ENCODE results near the gene DYNLT4.
"Not testable (repeated sequence)": the region's sequence is repeated elsewhere in the genome, so short reads cannot be mapped to it uniquely, and the experiment has no call there.

Gene DYNLT4

DNA sequence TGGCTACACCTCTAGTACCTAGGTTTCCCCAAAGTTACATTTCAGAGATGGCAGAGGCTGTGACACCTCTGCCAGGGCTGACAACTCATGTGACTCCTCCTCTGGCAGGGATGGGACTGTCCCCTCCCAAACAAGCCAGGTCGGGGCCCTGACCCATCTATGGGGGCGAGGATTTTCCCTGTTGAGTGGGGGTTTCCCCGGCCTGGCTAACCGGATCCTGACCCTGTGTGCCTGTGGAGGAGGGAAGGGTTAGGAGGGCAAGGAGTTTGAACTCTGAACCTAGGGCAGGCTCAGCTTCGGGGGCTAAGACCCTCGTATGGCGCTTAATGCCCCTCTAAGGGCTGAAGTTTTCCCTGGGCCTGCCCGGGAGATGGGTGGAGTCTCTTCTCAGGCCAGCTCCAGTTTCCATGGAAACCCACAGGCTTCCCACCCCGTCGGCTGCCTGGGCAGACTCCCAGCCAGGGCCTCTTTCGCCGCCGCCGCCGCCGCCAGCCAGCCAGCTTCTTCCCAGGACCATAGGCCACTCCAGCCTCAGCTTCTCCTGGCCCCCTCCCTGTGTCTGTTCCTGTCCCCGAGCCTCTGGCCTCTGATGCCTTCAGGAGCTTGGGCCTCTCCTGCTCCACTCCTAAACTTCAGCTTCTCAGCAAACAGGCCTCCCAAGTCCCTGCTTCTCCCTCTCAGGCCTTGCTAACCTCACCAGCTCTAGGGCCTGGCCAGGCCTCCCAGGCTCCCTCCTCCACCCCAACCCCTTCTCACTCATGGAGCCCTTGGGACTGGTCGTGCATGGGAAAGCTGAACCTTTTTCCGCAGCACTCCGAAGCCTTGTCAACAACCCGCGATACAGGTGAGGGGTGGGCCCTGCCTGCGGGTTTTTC is 1.1 kb upstream of the DYNLT4 start, which contains the start of gene BTBD19:
BTBD19 (plus strand) TSS at position 461 of the 875 bp plus-strand sequence; CDS start at position 759, 298 bp downstream.
- no peak for DNase-seq

DNA sequence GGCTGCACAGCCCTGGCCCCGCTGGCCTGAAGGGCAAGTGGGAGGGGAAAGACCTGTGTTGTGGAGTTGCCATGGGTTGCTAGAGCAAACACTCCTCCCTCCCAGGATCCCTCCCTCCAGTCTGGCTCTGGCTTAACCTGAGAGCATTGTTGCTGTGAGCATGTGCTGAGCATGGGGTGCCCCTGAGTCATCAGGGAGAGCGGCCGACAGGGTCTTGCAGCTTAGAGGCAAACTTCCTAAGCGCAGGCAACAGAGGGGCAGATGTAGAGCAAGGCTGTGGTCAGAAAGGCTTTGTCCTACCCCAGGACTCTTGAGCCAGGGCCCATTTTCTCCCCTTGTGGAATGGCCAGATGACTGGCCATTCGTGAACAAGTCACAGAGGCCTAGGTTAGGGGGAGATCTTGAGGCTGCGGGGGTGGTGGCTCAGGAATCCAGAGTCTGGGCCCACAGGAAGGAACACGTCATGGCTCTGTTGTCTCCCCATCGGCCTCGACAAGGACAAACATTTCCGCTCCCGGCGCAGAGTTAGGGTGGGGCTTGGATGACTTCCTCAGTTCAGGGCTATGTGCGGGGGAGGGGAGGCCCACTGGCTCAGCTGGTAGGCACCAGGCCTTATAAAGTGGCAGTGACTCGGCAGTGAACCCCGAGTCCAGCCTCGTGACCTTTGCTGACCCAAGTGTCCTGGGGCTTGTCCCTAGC is 362 bp upstream of the DYNLT4 start:
- DNase-seq: peak; percentile 94

DNA sequence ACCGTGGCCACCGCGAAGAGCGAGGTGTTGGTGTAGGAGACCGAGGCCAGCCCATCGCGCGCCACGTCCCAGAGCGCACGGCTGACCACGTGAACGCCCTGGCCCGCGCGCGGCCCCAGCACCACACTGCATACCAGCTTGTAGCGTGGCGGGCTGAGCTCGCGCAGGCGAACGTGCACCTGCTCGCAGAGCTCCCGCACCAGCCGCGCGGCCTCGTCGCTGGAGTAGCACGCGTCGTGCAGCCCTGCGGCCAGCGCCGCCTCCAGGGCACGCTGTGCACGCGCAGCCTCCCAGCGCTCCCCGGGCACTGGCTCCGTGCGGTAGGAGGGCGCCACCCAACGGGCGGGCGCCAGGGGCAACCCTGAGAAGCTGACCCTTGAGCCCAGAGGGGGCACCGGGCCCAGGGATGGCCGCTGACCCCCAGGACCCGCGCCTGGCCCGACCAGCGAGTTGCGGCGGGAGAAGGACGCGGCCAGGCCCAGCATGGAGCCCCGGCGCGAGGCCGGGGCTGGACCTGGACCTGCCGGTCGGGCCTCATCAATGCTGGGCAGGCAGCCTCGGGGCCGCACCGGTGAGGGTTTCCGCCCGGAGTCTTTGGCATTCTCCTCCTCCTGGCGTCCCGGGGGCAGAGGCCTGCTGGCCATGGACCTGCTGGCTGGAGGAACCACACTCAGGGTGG is 987 bp downstream of the DYNLT4 start:
- DNase-seq: no peak

DNA sequence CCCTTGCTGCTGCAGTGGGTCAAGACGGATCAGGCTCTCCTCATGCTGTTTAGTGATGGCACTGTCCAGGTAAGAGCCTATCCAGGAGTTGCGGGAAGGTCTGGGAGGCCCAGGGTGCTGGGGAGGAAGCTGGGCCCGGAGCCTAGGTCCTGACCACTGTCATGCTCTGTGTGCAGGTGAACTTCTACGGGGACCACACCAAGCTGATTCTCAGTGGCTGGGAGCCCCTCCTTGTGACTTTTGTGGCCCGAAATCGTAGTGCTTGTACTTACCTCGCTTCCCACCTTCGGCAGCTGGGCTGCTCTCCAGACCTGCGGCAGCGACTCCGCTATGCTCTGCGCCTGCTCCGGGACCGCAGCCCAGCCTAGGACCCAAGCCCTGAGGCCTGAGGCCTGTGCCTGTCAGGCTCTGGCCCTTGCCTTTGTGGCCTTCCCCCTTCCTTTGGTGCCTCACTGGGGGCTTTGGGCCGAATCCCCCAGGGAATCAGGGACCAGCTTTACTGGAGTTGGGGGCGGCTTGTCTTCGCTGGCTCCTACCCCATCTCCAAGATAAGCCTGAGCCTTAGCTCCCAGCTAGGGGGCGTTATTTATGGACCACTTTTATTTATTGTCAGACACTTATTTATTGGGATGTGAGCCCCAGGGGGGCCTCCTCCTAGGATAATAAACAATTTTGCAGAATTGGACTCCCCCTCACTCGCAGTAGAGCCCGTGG is 1.7 kb downstream of the DYNLT4 start:
- no peak for DNase-seq

DNA sequence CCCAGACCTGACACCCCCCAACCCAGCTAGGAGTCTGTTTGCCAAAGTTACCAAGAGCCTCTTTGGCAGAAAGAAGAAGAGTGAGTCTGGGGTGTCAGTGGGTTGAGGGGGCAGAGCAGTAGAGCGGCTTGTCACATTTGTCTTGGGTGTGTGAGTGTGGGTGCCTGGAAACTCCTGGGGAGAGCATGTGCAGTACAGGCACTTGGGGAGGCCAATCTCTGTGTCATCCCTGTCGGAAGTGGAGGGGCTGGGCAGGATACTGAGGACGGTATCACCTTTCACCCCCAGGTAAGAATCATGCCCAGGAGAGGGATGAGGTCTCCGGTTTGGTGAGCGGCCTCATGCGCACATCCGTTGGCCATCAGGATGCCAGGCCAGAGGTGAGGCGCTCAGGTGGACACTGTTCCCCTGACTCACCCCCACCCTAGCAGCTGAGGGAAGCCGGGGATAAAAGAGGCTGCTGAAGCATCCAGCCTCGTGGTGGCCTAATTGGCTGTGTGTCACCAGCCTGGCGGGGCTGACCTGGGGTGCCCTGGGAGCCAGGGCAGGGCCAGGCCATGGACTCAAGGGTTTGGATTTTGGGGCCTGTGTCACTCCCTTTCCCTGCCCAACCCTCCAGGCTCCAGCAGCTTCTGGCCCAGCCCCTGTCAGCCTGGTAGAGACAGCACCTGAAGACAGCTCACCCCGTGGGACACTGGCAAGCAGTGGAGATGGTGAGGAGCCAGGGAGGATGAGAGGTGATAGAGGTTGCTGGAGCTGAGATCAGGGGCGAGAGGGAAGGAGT is 3.6 kb downstream of the DYNLT4 start:
- no peak for DNase-seq

DNA sequence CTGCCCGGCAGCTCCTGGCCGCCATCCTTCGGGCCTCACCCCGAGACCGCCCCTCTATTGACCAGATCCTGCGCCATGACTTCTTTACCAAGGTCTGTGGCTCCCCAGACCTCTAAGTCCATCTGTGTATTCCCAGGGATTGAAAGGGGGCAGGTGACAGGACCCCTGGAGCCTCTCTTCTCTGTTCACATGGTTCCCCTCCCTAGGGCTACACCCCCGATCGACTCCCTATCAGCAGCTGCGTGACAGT is 4.2 kb downstream of the DYNLT4 start:
- DNase-seq: no peak

DNA sequence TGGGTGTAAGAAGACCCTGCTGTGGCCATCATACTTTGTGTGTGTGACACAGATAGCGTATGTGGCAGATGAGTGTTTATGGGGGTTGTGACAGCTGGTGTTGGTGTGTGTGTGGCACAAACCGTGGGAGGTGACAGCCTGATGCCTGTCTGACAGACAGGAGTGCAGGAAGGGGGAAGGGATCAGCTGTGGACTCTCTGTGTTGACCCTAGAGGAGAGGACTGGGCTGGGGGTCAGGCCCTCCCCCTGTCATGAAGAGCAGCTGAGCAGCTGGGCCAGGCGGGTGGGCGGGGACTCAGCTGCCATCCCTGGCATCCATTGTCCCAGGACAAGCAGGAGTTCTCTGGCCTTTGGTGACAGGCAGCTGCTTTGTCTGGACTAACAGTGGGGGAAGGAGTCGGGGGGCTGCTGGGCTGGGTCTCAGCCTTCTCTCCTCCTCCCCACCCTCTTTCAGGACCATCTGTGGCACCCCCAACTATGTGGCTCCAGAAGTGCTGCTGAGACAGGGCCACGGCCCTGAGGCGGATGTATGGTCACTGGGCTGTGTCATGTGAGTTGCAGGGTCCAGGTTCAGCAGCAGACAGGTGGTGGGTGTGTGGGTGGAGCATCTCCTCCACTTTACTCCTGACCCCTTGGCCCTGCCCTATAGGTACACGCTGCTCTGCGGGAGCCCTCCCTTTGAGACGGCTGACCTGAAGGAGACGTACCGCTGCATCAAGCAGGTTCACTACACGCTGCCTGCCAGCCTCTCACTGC is 4.7 kb downstream of the DYNLT4 start:
- no peak for DNase-seq

DNA sequence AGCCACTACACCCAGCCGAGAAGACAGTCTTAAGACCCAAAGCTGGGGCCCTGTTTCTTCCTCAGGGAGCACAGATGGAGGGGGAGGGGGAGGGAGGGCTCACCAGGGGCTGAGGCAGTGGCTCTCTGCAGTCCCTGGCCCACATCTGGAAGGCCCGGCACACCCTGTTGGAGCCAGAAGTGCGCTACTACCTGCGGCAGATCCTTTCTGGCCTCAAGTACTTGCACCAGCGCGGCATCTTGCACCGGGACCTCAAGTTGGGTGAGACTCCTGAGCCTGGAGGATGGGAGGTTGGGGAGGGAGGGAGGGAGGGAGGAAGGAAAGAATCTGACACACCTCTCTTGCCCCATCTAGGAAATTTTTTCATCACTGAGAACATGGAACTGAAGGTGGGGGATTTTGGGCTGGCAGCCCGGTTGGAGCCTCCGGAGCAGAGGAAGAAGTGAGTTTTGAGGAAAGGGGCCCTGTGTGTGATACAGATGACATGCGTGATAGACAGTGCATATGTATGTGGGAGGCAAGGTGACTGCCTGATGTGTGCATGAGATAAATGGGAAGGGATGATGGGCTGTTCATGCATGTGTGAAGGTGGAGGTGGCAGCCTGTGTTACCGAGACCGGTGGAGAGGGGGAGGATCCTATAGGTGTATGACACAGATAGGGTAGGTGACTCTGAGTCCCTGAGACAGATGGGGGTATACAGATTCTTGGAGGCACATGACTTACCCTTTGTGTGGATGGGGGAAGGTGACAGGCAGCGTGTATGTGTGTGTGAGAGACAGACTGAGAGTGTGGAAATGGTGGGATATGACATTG is 5.5 kb downstream of the DYNLT4 start:
- no peak for DNase-seq

DNA sequence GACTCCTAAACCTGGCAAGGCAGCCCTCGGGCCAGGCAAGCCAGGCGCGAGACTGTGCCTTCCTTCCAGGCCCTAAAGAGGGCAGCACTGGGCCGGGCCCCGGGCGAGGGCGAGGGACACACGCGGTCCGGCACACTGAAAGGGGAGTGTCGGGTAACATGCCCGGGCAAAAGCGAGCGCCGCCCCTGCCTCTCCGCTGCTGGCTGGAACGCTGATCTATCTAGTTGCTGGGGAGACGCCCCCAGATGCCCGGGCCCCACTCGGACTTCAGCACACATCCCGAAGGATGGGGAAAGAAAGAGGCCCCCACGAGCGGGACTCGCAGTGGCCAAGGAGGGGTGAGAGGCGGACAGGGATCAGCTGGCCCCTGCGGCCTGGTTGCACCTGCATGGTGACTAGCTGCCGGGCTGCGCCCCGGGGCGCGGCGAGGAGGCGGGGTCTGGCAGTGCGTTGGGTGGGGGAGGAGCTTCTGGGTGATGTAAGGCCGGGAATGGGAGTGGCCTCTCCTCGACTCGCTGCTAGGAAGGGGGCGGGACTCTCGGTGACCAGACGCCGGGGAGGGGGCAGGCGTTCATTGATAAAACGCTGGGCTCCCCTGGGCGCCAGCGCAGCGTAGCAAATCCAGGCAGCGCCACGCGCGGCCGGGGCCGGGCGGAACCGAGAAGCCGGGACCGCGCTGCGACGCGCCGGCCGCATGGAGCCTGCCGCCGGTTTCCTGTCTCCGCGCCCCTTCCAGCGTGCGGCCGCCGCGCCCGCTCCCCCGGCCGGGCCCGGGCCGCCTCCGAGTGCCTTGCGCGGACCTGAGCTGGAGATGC is 7.2 kb downstream of the DYNLT4 start, which contains the start of gene PLK3:
PLK3 (plus strand) TSS at position 608 of the 815 bp plus-strand sequence; CDS start at position 695, 87 bp downstream.
- DNase-seq: peak; percentile 96

DNA sequence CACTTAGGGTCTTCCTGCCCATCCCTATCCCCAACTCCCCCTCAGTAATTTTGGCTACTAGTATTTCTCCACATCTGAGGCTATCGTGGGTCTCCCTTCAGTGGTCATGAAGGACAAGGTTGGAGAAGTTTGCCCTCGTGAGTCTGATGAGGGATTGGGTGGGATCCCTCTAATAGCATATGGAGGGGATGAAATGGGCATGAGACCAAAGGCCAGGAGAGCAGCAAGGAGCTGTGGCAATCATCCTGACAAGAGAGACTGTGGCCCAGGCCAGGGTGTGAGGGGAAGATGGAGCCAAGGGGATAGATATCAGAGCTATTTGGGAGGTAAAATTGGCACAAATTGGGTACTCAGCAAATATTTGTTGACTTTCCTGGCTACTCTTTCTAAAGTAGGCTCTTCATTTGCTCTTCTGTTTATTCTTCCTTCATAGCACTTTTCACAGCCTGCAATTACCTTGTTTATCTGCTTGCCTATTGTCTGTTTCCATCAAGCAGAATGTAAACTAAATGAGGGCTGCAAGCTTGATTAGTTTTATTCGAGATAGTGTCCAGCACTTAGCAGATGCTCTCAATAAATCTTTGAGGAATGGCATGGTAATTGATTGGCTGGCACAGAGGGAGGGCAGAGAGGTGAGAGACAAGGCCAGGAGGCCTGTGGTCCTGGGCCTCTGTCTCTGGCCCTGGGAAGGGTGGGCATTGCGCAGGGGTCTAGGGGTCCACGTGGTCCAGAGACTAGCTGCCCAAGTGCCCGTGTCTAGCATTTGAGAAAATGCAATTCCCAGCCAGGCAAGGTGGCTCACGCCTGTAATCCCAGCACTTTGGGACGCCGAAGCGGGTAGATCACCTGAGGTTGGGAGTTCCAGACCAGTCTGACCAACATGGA is 8.4 kb downstream of the DYNLT4 start:
- DNase-seq: peak; percentile 78

DNA sequence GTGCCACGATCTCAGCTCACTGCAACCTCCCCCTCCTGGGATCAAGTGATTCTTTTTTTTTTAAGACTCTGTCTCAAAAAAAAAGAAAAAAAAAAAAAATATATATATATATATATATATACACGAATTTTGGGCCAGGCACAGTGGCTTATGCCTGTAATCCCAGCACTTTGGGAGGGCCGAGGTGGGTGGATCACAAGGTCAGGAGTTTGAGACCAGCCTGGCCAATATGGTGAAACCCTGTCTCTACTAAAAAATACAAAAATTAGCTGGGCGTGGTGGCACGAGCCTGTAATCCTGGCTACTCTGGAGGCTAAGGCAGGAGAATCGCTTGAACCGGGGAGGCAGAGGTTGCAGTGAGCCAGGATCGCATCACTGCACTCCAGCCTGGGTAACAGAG is 9.3 kb downstream of the DYNLT4 start:
- not testable (repeated sequence) for DNase-seq

DNA sequence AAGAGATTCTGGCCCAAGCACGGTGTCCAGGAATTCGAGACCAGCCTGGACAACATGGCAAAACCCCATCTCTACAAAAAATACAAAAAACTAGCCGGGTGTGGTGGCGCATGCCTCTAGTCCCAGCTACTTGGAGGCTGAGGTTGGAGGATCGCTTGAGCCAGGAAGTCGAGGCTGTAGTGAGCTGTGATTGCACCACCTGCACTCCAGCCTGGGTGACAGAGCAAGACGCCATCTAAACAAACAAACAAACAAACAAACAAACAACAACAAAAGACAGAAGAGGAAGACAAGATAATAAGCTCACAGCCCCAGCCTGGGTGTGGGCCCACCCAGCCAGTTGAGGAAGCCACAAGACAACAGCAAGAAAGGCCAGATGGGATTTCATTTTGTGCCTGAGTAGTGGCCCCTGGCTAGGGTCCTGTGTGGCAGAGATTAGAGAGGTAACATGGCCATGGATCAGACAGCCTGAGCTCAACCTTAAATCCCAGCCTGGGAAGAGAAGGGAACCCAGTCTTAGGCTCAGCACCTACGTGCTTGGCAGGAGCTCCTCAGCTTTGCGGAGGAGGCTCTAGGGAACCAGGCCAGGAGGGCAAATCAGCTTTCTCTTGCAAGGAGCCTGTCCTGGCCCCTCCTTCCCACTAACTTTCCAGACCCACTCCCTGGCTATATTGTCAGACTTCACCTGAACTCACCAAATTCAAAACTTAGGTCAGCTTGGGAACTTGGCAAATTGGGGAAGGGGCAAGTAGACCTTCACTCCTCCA is 14.2 kb downstream of the DYNLT4 start:
- DNase-seq: no peak

DNA sequence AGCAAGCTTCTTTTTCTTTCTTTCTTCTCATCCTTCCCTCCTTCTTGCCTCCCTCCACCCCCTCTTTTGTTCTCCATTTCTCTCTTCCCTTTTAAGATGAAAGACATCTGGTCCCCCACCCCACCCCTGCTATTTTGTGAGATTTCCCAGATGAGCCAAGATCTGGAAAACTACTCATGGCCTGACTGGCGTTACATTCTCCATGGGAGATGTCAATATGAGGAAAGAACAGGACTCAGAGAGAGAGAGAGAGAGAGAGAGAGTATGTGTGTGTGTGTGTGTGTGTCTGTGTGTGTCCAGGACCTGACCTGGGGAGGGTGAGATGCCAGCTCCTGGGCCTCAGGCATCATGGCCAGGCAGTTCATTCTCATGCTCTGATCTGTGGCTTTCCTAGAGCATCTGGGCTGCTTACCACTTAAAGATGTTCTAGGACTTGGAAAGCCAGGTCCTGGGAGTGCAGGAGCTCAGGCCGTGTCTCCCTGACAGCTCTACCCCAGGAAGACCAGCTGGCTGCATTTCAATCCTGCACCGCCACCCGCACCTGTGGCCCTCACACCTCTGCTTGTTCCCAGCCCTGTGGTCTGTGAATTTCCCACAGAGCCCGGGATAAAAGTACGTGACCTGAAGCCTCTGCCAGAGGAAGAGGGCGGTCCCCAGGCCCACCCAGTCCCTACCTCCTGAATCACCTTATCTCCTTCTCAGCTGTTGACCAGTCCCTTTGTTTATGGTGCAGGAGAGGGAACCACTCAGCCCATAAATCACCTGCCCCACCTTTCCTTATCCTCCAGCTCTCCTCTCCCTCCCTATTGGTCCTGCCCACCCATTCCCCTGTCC is 16.0 kb downstream of the DYNLT4 start:
- DNase-seq: no peak

DNA sequence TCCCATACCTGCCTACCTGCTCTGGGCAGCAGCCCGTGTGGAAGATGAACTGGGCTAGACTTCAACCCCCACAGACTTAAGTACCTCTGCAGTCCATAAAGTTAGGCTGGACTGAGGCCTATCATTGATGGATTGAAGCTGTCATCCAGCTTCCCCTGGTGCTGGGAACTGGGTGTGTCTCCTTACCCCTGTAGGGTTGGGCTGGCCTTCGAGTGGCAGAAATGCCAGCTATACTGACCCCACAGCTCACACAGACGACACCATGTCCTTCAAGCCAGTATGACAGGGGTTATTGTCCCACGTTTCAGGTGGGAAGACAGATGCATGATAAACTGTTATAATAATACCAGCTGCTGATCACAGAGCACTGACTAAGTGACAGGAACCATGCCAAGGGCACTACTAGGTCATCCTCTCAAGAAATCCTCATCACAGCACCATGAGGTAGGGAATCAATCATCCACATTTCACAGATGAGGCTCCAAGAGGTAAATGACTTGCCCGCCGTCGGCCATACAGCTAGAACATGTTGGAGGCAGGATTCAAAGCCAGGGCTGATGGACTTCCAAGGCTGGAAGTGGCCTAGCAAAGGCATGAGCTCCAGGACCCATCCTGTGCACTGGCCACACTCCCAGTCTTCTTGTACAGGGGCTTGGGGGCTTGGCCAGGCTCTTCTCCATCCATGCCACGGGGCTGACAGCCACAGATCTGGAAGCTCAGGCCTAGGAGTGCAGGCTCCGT is 18.9 kb downstream of the DYNLT4 start, which contains the start of gene BEST4:
BEST4 (minus strand) TSS at position 51 of the 741 bp plus-strand sequence. CDS start 465 bp downstream, outside the sequence.
- DNase-seq: no peak

DNA sequence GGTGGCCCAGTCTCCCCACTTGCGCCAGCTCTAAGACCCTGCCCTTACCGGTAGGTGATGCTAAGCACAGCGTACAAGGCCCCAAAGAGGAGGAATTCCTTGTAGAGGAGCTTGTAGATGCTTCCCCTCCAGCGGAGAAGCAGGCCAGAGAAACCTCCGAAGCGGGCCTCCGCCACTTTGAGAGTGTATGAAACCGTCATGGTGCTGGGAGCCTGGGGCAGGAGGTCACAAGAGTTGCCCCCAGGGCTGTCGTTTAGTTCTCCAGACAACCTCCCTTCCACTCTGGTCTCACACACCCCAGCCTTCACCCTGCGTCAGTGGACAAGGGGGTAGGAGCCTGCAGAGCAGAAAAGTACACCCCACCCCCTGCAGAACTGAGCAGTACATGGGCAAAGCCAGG is 19.6 kb downstream of the DYNLT4 start:
- DNase-seq: no peak
